OCI-LY1 (cell line): ENCODE data around the gene RHOXF2B.

Source experiments
- EZH2 ChIP-seq: fragments of 200-600 bp; sonication (generic), shearing (Covaris generic); IDR thresholded peaks from 2 replicates; pipeline ENCODE4 v1.8.0; 2017; ENCODE audit warnings: borderline replicate concordance, mixed run types, mild to moderate bottlenecking, antibody characterized with exemption, low read length, moderate library complexity, mixed read lengths
- TF ChIP-seq, protein P1 (sequence below): fragments of 200-600 bp; sonication (generic), shearing (Covaris generic); IDR thresholded peaks from 2 replicates; pipeline ENCODE4 v1.5.1; 2017; ENCODE audit warnings: mild to moderate bottlenecking, antibody characterized with exemption, low read length, moderate library complexity, mixed read lengths

DNA sequence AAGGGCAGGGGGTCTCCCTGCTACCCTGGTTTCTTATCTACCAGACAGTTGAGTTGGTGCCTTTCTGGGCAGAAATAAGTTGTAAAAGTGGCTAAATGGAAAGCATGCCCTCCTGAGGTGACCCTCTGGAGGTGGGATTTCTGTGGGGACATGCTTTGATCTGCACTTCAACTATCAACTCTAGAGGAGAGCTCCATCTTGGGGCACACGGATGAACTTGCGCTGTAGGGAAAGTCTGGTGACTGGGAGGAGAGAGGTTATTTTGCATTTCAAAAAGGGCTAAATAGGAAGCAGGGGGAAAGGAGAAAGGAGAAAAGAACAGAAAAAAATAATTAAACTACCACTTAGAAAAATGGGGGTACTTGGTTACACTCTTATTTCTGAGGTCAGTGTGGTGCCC lies 12.7 kb upstream of the RHOXF2B start:
- TF ChIP-seq, protein P1, sequence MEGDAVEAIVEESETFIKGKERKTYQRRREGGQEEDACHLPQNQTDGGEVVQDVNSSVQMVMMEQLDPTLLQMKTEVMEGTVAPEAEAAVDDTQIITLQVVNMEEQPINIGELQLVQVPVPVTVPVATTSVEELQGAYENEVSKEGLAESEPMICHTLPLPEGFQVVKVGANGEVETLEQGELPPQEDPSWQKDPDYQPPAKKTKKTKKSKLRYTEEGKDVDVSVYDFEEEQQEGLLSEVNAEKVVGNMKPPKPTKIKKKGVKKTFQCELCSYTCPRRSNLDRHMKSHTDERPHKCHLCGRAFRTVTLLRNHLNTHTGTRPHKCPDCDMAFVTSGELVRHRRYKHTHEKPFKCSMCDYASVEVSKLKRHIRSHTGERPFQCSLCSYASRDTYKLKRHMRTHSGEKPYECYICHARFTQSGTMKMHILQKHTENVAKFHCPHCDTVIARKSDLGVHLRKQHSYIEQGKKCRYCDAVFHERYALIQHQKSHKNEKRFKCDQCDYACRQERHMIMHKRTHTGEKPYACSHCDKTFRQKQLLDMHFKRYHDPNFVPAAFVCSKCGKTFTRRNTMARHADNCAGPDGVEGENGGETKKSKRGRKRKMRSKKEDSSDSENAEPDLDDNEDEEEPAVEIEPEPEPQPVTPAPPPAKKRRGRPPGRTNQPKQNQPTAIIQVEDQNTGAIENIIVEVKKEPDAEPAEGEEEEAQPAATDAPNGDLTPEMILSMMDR, result no peak
- no peak for TF ChIP-seq EZH2
